Measurements from ENCODE around the gene MESP1.

- no peak for TF ChIP-seq CTCF (IDR thresholded peaks at IDR 0.05 in 8 of 11, conservative IDR thresholded peaks at IDR 0.05 in 3 of 11)
- TF ChIP-seq POLR2A (IDR thresholded peaks at IDR 0.05) = no peak
- TF ChIP-seq POLR2AphosphoS5 (IDR thresholded peaks at IDR 0.05) = no peak
These were observed 19.0 kb upstream of the MESP1 start for GRCh38 chr15:89770041-89770440.

Measured in spleen (tissue), 7 donors.